Measurements from ENCODE around the gene CDC37. TPM values are rescaled to one million over a fixed set of nuclear protein-coding genes. Genes with fewer than 3 reads are reported as not detected.
"Not testable (repeated sequence)": the region's sequence is repeated elsewhere in the genome, so short reads cannot be mapped to it uniquely, and the experiment has no call there.

CDC37 gene
- total RNA-seq, 6 donors from 2014 or later: 104 to 388 (median 169) TPM

GRCh38 chr19:10380313-10381102 is 22.8 kb downstream of the CDC37 start, which contains the start of gene TYK2:
Gene TYK2 (minus strand): TSS chr19:10380572. CDS start chr19:10378406, 2,166 bp downstream.
- ATAC-seq (ENCODE audit: low FRiP score in 2 of 2) (peak; percentile 97 to 99), DNase-seq (peak; percentile 97 to 99)
- H3K36me3 ChIP-seq: peaks cover 0 to 26% (median 15%) of the 10 kb centered on the region in 4 donors
- H3K27ac ChIP-seq: peak within 1 kb of the TSS; percentile 81 to 94 (median 90)
- peak within 1 kb of the TSS; percentile 67 to 90 (median 82) for H3K4me3 ChIP-seq
- H3K27me3 ChIP-seq: no peaks in the 10 kb centered on the region
- H3K9me3 ChIP-seq: no peaks in the 10 kb centered on the region
- peak; percentile 61 to 78 for TF ChIP-seq POLR2AphosphoS5 (IDR thresholded peaks at IDR 0.05)
- TF ChIP-seq EP300 (IDR thresholded peaks at IDR 0.05): peak in 1 of 4 donors; percentile 18
- TF ChIP-seq, protein P1, sequence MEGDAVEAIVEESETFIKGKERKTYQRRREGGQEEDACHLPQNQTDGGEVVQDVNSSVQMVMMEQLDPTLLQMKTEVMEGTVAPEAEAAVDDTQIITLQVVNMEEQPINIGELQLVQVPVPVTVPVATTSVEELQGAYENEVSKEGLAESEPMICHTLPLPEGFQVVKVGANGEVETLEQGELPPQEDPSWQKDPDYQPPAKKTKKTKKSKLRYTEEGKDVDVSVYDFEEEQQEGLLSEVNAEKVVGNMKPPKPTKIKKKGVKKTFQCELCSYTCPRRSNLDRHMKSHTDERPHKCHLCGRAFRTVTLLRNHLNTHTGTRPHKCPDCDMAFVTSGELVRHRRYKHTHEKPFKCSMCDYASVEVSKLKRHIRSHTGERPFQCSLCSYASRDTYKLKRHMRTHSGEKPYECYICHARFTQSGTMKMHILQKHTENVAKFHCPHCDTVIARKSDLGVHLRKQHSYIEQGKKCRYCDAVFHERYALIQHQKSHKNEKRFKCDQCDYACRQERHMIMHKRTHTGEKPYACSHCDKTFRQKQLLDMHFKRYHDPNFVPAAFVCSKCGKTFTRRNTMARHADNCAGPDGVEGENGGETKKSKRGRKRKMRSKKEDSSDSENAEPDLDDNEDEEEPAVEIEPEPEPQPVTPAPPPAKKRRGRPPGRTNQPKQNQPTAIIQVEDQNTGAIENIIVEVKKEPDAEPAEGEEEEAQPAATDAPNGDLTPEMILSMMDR (IDR thresholded peaks at IDR 0.05): peak in 3 of 6 experiments; percentile 10 to 29 (median 15)
- TF ChIP-seq POLR2A (IDR thresholded peaks at IDR 0.05): peak in 3 of 4 donors; percentile 61 to 83 (median 70)
- H3K4me1 ChIP-seq: peaks cover 16 to 29% (median 23%) of the 10 kb centered on the region in 4 donors
- 0 to 3% methylated on average over 11 to 58 of the region's 58 CpGs for WGBS, 2 donors

DNA sequence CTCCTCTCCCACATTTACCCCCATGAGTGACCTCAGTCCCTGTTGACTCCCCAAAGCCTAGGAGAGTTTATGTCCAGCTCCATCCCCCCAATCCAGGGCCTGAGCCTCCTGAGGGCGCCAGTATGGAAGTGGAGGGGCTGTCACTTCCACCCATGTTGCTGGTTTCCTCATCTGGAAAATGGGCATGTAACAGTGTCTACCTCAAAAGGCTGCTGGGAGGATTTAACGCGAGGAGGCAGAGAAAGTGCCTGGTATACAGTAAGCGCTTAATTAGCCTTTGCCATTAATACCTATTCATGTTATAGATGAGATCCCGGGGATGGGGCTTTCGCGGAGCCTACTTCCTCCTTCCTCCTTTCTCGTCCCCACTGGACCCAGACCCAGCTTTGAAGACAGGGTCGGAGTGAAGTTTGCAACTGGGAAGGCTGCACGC is 23.4 kb downstream of the CDC37 start:
- ATAC-seq (ENCODE audit: low FRiP score in 2 of 2) (no peak), DNase-seq (no peak)
- peak overlapping the region; percentile 74 to 94 (median 90) for H3K27ac ChIP-seq
- H3K36me3 ChIP-seq: peaks cover 0 to 32% (median 21%) of the 10 kb centered on the region in 4 donors
- peaks cover 16 to 29% (median 23%) of the 10 kb centered on the region in 4 donors for H3K4me1 ChIP-seq
- H3K9me3 ChIP-seq: no peaks in the 10 kb centered on the region
- TF ChIP-seq POLR2AphosphoS5 (IDR thresholded peaks at IDR 0.05) (no peak), POLR2A (IDR thresholded peaks at IDR 0.05) (no peak), EP300 (IDR thresholded peaks at IDR 0.05) (no peak)
- TF ChIP-seq, protein P1 (IDR thresholded peaks at IDR 0.05): no peak
- H3K27me3 ChIP-seq: no peaks in the 10 kb centered on the region
- WGBS, 2 donors: 0 to 3% methylated on average over 1 to 8 of the region's 10 CpGs
- H3K4me3 ChIP-seq: peak overlapping the region; percentile 67 to 90 (median 82)

- 81 to 88% methylated on average over 5 to 7 of the region's 8 CpGs for WGBS, 2 donors
- TF ChIP-seq, protein P1 (IDR thresholded peaks at IDR 0.05): no peak
- TF ChIP-seq POLR2AphosphoS5 (IDR thresholded peaks at IDR 0.05) (no peak), POLR2A (IDR thresholded peaks at IDR 0.05) (no peak)
- Histone ChIP-seq H3K4me3 (no peak overlapping the region), H3K27ac (no peak overlapping the region), H3K4me1 (peaks cover 19 to 29% (median 24%) of the 10 kb centered on the region in 4 donors), H3K36me3 (peaks cover 0 to 41% (median 26%) of the 10 kb centered on the region in 4 donors), H3K9me3 (no peaks in the 10 kb centered on the region), H3K27me3 (no peaks in the 10 kb centered on the region)
- DNase-seq (peak in 1 of 2 donors; percentile 52), ATAC-seq (ENCODE audit: low FRiP score in 2 of 2) (no peak)
Measured at GRCh38 chr19:10378124-10378523, 25.2 kb downstream of the CDC37 start.

- Histone ChIP-seq H3K4me1 (peaks cover 19 to 25% (median 20%) of the 10 kb centered on the region in 4 donors), H3K36me3 (peaks cover 0 to 41% (median 26%) of the 10 kb centered on the region in 4 donors)
- H3K9me3 ChIP-seq; H3K27me3 ChIP-seq; H3K4me3 ChIP-seq; ATAC-seq (ENCODE audit: low FRiP score in 2 of 2); DNase-seq; H3K27ac ChIP-seq: not testable (repeated sequence)
- WGBS, 2 donors: 86 to 95% methylated on average over 2 of the region's 2 CpGs
Measured at GRCh38 chr19:10377140-10377640, 26.2 kb downstream of the CDC37 start.

DNA sequence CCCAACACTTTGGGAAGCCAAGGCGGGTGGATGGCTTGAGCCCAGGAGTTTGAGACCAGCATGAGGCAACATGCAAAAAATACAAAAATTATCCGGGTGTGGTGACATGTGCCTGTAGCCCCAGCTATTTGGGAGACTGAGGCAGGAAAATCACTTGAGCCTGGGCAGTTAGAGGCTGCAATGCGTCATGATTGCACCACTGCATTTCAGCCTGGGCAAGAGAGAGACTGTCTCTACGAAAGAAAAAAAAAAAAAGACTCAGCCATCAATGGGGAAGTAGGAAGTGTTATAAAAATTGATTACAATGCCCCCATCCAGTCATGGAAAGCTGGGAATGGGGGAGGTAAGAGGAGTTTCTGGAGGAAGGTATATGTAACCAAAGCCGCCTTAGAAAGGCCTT is 28.4 kb downstream of the CDC37 start:
- no peak overlapping the region for H3K27ac ChIP-seq
- WGBS, 2 donors: 79 to 87% methylated on average over 5 of the region's 5 CpGs
- peaks cover 14 to 19% (median 16%) of the 10 kb centered on the region in 4 donors for H3K4me1 ChIP-seq
- H3K9me3 ChIP-seq: no peaks in the 10 kb centered on the region
- DNase-seq (no peak), ATAC-seq (ENCODE audit: low FRiP score in 2 of 2) (no peak)
- TF ChIP-seq POLR2A (IDR thresholded peaks at IDR 0.05) (no peak), POLR2AphosphoS5 (IDR thresholded peaks at IDR 0.05) (no peak)
- peaks cover 0 to 60% (median 36%) of the 10 kb centered on the region in 4 donors for H3K36me3 ChIP-seq
- no peaks in the 10 kb centered on the region for H3K27me3 ChIP-seq
- H3K4me3 ChIP-seq: no peak overlapping the region

Data from upper lobe of left lung (tissue), 6 donors.